Measurements from ENCODE around the gene KAT2A. TPM values are rescaled to one million over a fixed set of nuclear protein-coding genes. Genes with fewer than 3 reads are reported as not detected.

Gene KAT2A
- total RNA-seq, 1 experiment from 2014 or later = 41.2 TPM

- H3K9me3 ChIP-seq (ENCODE audit: control insufficient read depth in 1 of 2, insufficient read depth in 1 of 2, low read depth in 1 of 2, low read length in 2 of 2) = no peaks in the 10 kb centered on the region
- H2AFZ ChIP-seq (ENCODE audit: low read depth, low read length, poor library complexity, severe bottlenecking) = no peak overlapping the region
- no peaks in the 10 kb centered on the region for H3K79me2 ChIP-seq (ENCODE audit: insufficient read depth, low read length)
- RAD21 ChIA-PET (ENCODE audit: low non-redundant PET in 1 of 2, low total read pairs in 2 of 2, uncharacterized antibody in 2 of 2, unreplicated experiment in 2 of 2) = no interaction called here
- H3K9me2 ChIP-seq (ENCODE audit: insufficient read depth) = no peaks in the 10 kb centered on the region
- no TSS peak for BruUV-seq (replicated peaks)
- H3K9ac ChIP-seq (ENCODE audit: low read length) = no peak overlapping the region
- CTCF ChIA-PET = no interaction called here
- TF ChIP-seq ATF3 (IDR thresholded peaks at IDR 0.05) = no peak
- no peak for TF ChIP-seq SRF (IDR thresholded peaks at IDR 0.05; ENCODE audit: low read depth)
- TF ChIP-seq SP1 (IDR thresholded peaks at IDR 0.05; ENCODE audit: low read depth) = no peak
- no peak for TF ChIP-seq YY1 (IDR thresholded peaks at IDR 0.05; ENCODE audit: extremely low read depth, insufficient replicate concordance, low read depth, low read length)
- no peak for TF ChIP-seq JUND (IDR thresholded peaks at IDR 0.05)
- TF ChIP-seq MAX (IDR thresholded peaks at IDR 0.05) = no peak
- TF ChIP-seq CTCF (IDR thresholded peaks at IDR 0.05 in 2 of 3, conservative IDR thresholded peaks at IDR 0.05 in 1 of 3; ENCODE audit: borderline replicate concordance in 1 of 3, insufficient read depth in 1 of 3, low read depth in 2 of 3, low read length in 2 of 3) = no peak
- no peak for TF ChIP-seq FOSL1 (IDR thresholded peaks at IDR 0.05; ENCODE audit: low read depth)
- no peak for TF ChIP-seq EGR1 (IDR thresholded peaks at IDR 0.05; ENCODE audit: low read depth)
- no peak for TF ChIP-seq ZNF274 (IDR thresholded peaks at IDR 0.05; ENCODE audit: low read depth, low read length)
- no peak for TF ChIP-seq RAD21 (IDR thresholded peaks at IDR 0.05; ENCODE audit: low read depth)
- no peak overlapping the region for H3K4me2 ChIP-seq (ENCODE audit: low read length)
- no peaks in the 10 kb centered on the region for H3K27me3 ChIP-seq (ENCODE audit: insufficient read depth, low read length)
- no peak for DNase-seq (ENCODE audit: low read depth, low spot score)
- no peak overlapping the region for H3K27ac ChIP-seq (ENCODE audit: low read depth, low read length)
- no peak for ATAC-seq
- H3K4me1 ChIP-seq (ENCODE audit: control insufficient read depth in 1 of 2, insufficient read depth in 2 of 2, low read length in 2 of 2) = peaks cover 5 to 17% of the 10 kb centered on the region in 2 experiments; a peak in 3 of 4 replicates
- peaks cover 22 to 36% of the 10 kb centered on the region in 2 experiments; a peak in 3 of 4 replicates for H3K36me3 ChIP-seq (ENCODE audit: control insufficient read depth in 1 of 2, insufficient read depth in 2 of 2, low read length in 2 of 2)
- H4K20me1 ChIP-seq (ENCODE audit: insufficient read depth) = no peaks in the 10 kb centered on the region
- POLR2A ChIA-PET = no interaction called here
- intact Hi-C loops (cut with micrococcal nuclease) = no loop called here
- no peak overlapping the region for H3K4me3 ChIP-seq (replicated peaks in 1 of 2; ENCODE audit: low read depth in 1 of 2, low read length in 2 of 2)
Measured at GRCh38 chr17:42124256-42124655, 3.1 kb upstream of the KAT2A start.
